Neutrophil (primary cell): Measurements from ENCODE around the gene DPH6.

ENCODE experiments used
- H3K27ac ChIP-seq: fragments of 200-600 bp; sonication (generic); 2 replicates; pipeline ENCODE4 v1.5.1; 2016; ENCODE audit warnings: mild to moderate bottlenecking, moderate library complexity
- H3K27me3 ChIP-seq: fragments of 200-600 bp; sonication (generic); 2 replicates; pipeline ENCODE4 v1.6.0; 2016; ENCODE audit warnings: mild to moderate bottlenecking
- H3K36me3 ChIP-seq: fragments of 200-600 bp; sonication (generic); 2 replicates; pipeline ENCODE4 v1.5.1; 2017
- H3K4me1 ChIP-seq, 2 experiments: fragments of 200-600 bp in 1 of 2; sonication (generic) in 1 of 2; 1 replicate in 1 of 2; 2 replicates in 1 of 2; pipeline versions ENCODE4 v1.5.1 to v1.6.1; 2013 to 2016; ENCODE audit warnings: low read depth in 1 of 2, low read length in 1 of 2, mild to moderate bottlenecking in 1 of 2, moderate library complexity in 1 of 2; ENCODE audit not compliant: control insufficient read depth in 1 of 2, insufficient read depth in 1 of 2
- H3K4me3 ChIP-seq, 2 experiments: fragments of 200-600 bp in 1 of 2; sonication (generic) in 1 of 2; 1 replicate in 1 of 2; 2 replicates in 1 of 2; pipeline ENCODE4 v1.5.1; 2013 to 2016; ENCODE audit warnings: low read depth in 1 of 2, low read length in 1 of 2, mild to moderate bottlenecking in 1 of 2, moderate library complexity in 1 of 2
- H3K9me3 ChIP-seq: fragments of 200-600 bp; sonication (generic); 2 replicates; pipeline ENCODE4 v1.5.1; 2016
- TF ChIP-seq, protein P1 (sequence below): fragments of 200-600 bp; sonication (generic); IDR thresholded peaks from 2 replicates; pipeline ENCODE4 v1.5.1; 2016; ENCODE audit warnings: antibody characterized with exemption

DPH6 gene

DNA sequence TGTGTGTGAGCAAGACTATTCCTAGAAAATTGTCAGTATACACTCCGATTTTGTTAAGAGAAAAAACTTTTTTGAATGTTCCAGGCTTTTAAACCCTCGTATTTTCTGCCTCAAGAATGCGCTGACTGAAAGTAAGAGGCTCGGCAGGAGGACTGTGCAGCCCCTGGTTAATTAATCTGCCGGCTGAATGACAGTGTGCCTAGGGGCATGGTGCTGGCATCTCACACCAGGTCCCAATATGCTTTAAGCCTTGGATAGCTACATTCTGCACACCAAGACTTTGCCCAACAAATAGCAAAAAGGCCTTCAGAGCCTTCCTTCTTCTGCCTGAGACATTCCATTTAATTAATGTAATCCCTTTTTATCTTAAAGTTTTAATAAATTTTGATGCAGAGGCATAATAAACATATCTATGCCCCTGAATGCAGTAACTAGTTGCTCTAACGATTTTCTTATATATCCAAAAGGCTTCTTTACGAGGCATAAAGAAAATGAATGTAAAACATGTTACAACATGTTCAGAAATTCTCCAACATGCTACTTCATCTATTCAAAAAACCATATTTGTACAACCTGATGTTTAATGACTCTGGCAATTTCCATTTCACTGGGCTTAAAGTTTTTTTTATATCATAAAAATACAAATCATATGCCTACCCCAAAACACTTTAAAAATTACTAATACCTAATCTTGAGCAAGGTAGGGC lies 37.9 kb downstream of the DPH6 start:
- Histone ChIP-seq H3K36me3 (no peaks in the 10 kb centered on the region), H3K9me3 (no peaks in the 10 kb centered on the region), H3K4me1 (no peaks in the 10 kb centered on the region), H3K27ac (no peak overlapping the region), H3K4me3 (no peak overlapping the region), H3K27me3 (no peaks in the 10 kb centered on the region)
- TF ChIP-seq, protein P1, sequence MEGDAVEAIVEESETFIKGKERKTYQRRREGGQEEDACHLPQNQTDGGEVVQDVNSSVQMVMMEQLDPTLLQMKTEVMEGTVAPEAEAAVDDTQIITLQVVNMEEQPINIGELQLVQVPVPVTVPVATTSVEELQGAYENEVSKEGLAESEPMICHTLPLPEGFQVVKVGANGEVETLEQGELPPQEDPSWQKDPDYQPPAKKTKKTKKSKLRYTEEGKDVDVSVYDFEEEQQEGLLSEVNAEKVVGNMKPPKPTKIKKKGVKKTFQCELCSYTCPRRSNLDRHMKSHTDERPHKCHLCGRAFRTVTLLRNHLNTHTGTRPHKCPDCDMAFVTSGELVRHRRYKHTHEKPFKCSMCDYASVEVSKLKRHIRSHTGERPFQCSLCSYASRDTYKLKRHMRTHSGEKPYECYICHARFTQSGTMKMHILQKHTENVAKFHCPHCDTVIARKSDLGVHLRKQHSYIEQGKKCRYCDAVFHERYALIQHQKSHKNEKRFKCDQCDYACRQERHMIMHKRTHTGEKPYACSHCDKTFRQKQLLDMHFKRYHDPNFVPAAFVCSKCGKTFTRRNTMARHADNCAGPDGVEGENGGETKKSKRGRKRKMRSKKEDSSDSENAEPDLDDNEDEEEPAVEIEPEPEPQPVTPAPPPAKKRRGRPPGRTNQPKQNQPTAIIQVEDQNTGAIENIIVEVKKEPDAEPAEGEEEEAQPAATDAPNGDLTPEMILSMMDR, result no peak

DNA sequence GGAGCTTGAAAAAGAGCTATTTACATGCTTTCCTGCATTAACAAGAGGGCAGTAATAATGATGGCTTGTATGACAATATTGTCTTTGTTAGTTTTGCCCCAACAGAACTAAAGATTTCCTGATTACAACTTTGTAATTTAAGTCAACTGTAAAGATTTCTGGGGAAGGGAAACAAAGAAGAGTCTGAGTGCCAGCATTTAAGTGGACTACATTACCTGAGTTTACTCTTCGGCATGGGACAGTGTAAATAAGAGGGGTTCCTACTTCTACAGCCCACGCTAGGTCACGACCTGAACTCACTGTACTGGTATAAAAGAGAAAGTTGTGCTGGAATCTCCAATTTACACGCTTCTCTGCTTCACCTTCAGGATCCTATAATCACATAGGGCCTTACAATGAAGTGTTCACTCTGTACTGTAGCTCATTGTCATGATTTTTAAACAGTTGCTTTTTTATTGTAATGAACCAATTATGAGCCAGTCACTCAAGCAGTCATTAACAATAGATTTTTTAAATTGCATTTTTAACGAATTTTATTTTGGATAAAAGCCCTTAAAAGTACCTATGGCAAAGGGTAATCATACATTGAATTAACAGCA lies 39.6 kb downstream of the DPH6 start:
- H3K4me3 ChIP-seq, result no peak overlapping the region
- H3K27me3 ChIP-seq, result no peaks in the 10 kb centered on the region
- TF ChIP-seq, protein P1, result no peak
- no peaks in the 10 kb centered on the region for H3K4me1 ChIP-seq
- H3K27ac ChIP-seq, result no peak overlapping the region
- no peaks in the 10 kb centered on the region for H3K36me3 ChIP-seq
- H3K9me3 ChIP-seq, result no peaks in the 10 kb centered on the region

DNA sequence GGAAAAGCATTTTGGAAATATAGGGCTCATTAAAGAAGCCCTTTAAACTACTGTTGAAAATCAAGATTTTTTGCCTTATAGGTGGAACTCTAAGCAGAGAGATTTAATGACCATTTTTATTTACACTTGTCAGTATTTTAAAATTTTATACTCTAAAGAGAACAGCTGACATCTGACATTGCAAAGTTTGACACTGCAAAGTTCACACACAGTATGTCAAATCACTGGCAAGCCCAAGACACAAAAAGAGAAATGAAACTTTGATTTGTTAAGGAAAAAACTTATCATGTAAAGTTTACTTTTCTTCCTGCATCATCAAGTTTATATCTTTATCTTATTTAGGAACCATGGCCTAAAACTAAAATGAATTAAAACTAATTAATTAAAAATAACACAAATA lies 40.2 kb downstream of the DPH6 start:
- H3K27ac ChIP-seq, result no peak overlapping the region
- no peaks in the 10 kb centered on the region for H3K4me1 ChIP-seq
- no peaks in the 10 kb centered on the region for H3K36me3 ChIP-seq
- H3K9me3 ChIP-seq, result no peaks in the 10 kb centered on the region
- TF ChIP-seq, protein P1, result no peak
- H3K4me3 ChIP-seq, result no peak overlapping the region
- no peaks in the 10 kb centered on the region for H3K27me3 ChIP-seq

DNA sequence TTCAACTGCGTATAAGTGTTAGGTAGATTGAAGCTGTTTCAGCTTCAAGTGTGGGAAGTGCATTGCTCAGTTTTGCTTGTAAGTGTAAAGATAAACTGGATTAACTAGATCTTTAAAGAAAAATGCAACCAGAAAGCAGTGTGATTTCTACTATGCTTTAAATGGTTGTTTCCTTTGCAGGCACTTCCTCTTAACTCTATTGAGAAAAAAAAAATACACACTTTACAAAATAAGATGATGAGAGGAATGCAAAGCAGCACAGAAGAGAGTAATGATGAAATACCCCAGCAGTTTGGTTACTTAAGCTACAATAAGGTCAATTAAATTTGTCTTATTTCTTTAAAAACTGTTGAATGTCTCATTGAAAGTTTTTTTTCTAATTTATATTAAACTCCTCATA lies 40.8 kb downstream of the DPH6 start:
- Histone ChIP-seq H3K4me3 (no peak overlapping the region), H3K27me3 (no peaks in the 10 kb centered on the region), H3K9me3 (no peaks in the 10 kb centered on the region), H3K27ac (no peak overlapping the region), H3K36me3 (no peaks in the 10 kb centered on the region), H3K4me1 (no peaks in the 10 kb centered on the region)
- TF ChIP-seq, protein P1, result no peak

DNA sequence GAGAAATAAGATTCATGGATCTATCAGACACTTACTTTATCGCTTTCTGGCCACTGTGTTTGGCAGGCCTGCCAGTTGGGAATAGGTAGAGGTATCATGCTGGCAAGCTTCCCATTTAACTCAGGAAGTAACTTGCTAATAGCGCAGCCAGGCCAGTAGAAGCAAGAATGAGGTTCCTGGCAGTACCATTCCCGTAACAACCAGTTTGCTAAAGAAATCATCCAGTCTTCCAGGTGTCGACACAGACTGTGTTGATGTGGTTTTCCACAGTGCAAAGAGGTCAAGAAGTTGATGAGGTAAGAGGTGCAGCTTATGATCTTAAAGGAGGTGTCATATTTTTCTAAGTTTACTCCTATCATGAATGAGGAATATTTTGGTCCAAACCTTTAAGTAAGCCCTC lies 46.2 kb downstream of the DPH6 start:
- no peaks in the 10 kb centered on the region for H3K27me3 ChIP-seq
- no peaks in the 10 kb centered on the region for H3K4me1 ChIP-seq
- TF ChIP-seq, protein P1, result no peak
- no peaks in the 10 kb centered on the region for H3K36me3 ChIP-seq
- H3K9me3 ChIP-seq, result no peaks in the 10 kb centered on the region
- H3K27ac ChIP-seq, result no peak overlapping the region
- H3K4me3 ChIP-seq, result no peak overlapping the region
